Activated CD8-positive, alpha-beta T cell treated with anti-CD3 and anti-CD28 coated beads, Interleukin-2, amount 10 ng/mL, durations not matched to agents 7 days and 5 days (primary cell): ENCODE data around the gene VPS52. TPM values are rescaled to one million over a fixed set of nuclear protein-coding genes. Genes with fewer than 3 reads are reported as not detected.
"Not testable (repeated sequence)": the region's sequence is repeated elsewhere in the genome, so short reads cannot be mapped to it uniquely, and the experiment has no call there.

Experiments used
- ATAC-seq: fragments of 150-1000 bp; cut with Tn5 transposase; one replicate; pipeline ENCODE4 v1.10.0; 2021; ENCODE audit warnings: moderate library complexity
- CTCF ChIA-PET: fragments of 350-600 bp; sonication (Branson Sonifier 250); formaldehyde crosslinking; loops from one replicate; lab custom pipeline; 2021; ENCODE audit warnings: antibody characterized with exemption; lab: Charles Lee
- POLR2A ChIA-PET: fragments of 350-600 bp; sonication (Branson Sonifier 250); formaldehyde crosslinking; loops from one replicate; lab custom pipeline; 2021; ENCODE audit warnings: antibody characterized with exemption; lab: Charles Lee
- DNase-seq: peaks from one replicate; pipeline ENCODE4 v3.0.0-alpha.2; 2020
- H3K27ac Mint-ChIP-seq: one replicate; pipeline ENCODE4 v1.8.0; 2021; ENCODE audit warnings: mild to moderate bottlenecking, mixed read lengths
- H3K27me3 Mint-ChIP-seq: one replicate; pipeline ENCODE4 v1.8.0; 2021; ENCODE audit warnings: low read depth, mixed read lengths
- H3K36me3 Mint-ChIP-seq: one replicate; pipeline ENCODE4 v1.8.0; 2021; ENCODE audit warnings: low read depth, mixed read lengths
- H3K4me1 Mint-ChIP-seq: one replicate; pipeline ENCODE4 v1.8.0; 2021; ENCODE audit warnings: low read depth, mixed read lengths
- H3K4me3 Mint-ChIP-seq: one replicate; pipeline ENCODE4 v1.8.0; 2021; ENCODE audit warnings: mild to moderate bottlenecking, mixed read lengths
- H3K9me3 Mint-ChIP-seq: one replicate; pipeline ENCODE4 v1.8.0; 2022; ENCODE audit warnings: mixed read lengths; ENCODE audit not compliant: insufficient read depth
- total RNA-seq, 2 experiments: library from RNA; stranded (reverse); gene quantifications; one replicate each; pipeline ENCODE4 v1.2.3, GENCODE V29; 2021

The VPS52 gene
- total RNA-seq, 2 experiments from 2014 or later, result 59.3 to 59.5 TPM

- Mint-ChIP-seq H3K9me3 (no peaks in the 10 kb centered on the region), H3K4me3 (peak overlapping the region; percentile 99), H3K4me1 (peaks cover 54% of the 10 kb centered on the region), H3K27me3 (no peaks in the 10 kb centered on the region), H3K27ac (peak overlapping the region; percentile 100), H3K36me3 (peaks cover 66% of the 10 kb centered on the region)
- ChIA-PET CTCF (interaction anchor here (0.9 to 2.2 kb wide), 10 partner anchors 17 to 288 kb away, joined by 3 to 8 read pairs (median 4); partner anchors contain the start of genes PFDN6, RGL2 and WDR46), POLR2A (interaction anchor here (0.7 to 3.5 kb wide), 26 partner anchors 10 to 427 kb away, joined by 3 to 36 read pairs (median 5); partner anchors contain the start of genes CUTA, HSD17B8, ITPR3 and PFDN6)
- ATAC-seq, result peak; percentile 19
- no peak for DNase-seq
Measured at GRCh38 chr6:33272275-33273128, 826 bp upstream of the VPS52 start.

GRCh38 chr6:33271117-33271467, 584 bp downstream of the VPS52 start:
- ATAC-seq, result no peak
- Mint-ChIP-seq H3K27ac (peak overlapping the region; percentile 100), H3K4me1 (peaks cover 46% of the 10 kb centered on the region), H3K4me3 (peak overlapping the region; percentile 99), H3K36me3 (peaks cover 68% of the 10 kb centered on the region), H3K27me3 (no peaks in the 10 kb centered on the region), H3K9me3 (no peaks in the 10 kb centered on the region)
- no peak for DNase-seq
- CTCF ChIA-PET, result interaction anchor here (0.7 to 2.2 kb wide), 15 partner anchors 10 to 315 kb away, joined by 3 to 8 read pairs (median 3); partner anchors contain the start of gene RGL2
- POLR2A ChIA-PET, result interaction anchor here (0.8 to 3.5 kb wide), 23 partner anchors 9 to 612 kb away, joined by 3 to 36 read pairs (median 5); partner anchors contain the start of genes CUTA, HLA-DMA, ITPR3 and PFDN6

- H3K4me1 Mint-ChIP-seq, result peaks cover 4% of the 10 kb centered on the region
- no peaks in the 10 kb centered on the region for H3K9me3 Mint-ChIP-seq
- DNase-seq (no peak), ATAC-seq (no peak)
- no peak overlapping the region for H3K4me3 Mint-ChIP-seq
- no peak overlapping the region for H3K27ac Mint-ChIP-seq
- ChIA-PET CTCF (no interaction called here), POLR2A (no interaction called here)
- H3K27me3 Mint-ChIP-seq, result no peaks in the 10 kb centered on the region
- H3K36me3 Mint-ChIP-seq, result peaks cover 64% of the 10 kb centered on the region
Measured at GRCh38 chr6:33264015-33264414, 7.7 kb downstream of the VPS52 start.

GRCh38 chr6:33262490-33262889, 9.2 kb downstream of the VPS52 start:
- CTCF ChIA-PET, result interaction anchor here (1.0 to 3.7 kb wide), 3 partner anchors 10 to 15 kb away, joined by 3 to 17 read pairs (median 3); no protein-coding TSS in a partner anchor
- DNase-seq, H3K27me3 Mint-ChIP-seq, ATAC-seq, H3K4me1 Mint-ChIP-seq, H3K9me3 Mint-ChIP-seq, H3K4me3 Mint-ChIP-seq: not testable (repeated sequence)
- H3K36me3 Mint-ChIP-seq, result peaks cover 60% of the 10 kb centered on the region
- POLR2A ChIA-PET, result interaction anchor here (2.2 kb wide), 1 partner anchor 9 kb away, joined by 10 read pairs; the partner anchor contains the start of genes RPS18 and VPS52
- H3K27ac Mint-ChIP-seq, result peak overlapping the region; percentile 46

GRCh38 chr6:33259032-33259431, 12.6 kb downstream of the VPS52 start:
- Mint-ChIP-seq H3K4me3 (no peak overlapping the region), H3K4me1 (peaks cover 3% of the 10 kb centered on the region), H3K27ac (no peak overlapping the region), H3K36me3 (peaks cover 45% of the 10 kb centered on the region), H3K9me3 (no peaks in the 10 kb centered on the region), H3K27me3 (no peaks in the 10 kb centered on the region)
- ATAC-seq, result no peak
- DNase-seq, result no peak
- ChIA-PET POLR2A (interaction anchor here (0.6 kb wide), 1 partner anchor 158 kb away, joined by 3 read pairs; no protein-coding TSS in a partner anchor), CTCF (interaction anchor here (2.5 kb wide), 1 partner anchor 10 kb away, joined by 14 read pairs; no protein-coding TSS in a partner anchor)

GRCh38 chr6:33254591-33254990, 17.1 kb downstream of the VPS52 start:
- no peaks in the 10 kb centered on the region for H3K9me3 Mint-ChIP-seq
- ChIA-PET CTCF (interaction anchor here (0.6 to 1.4 kb wide), 8 partner anchors 15 to 130 kb away, joined by 3 to 5 read pairs (median 3); partner anchors contain the start of gene RING1), POLR2A (interaction anchor here (0.6 to 0.7 kb wide), 2 partner anchors 17 to 22 kb away, joined by 3 to 4 read pairs; partner anchors contain the start of genes B3GALT4, RPS18 and VPS52)
- no peak overlapping the region for H3K4me3 Mint-ChIP-seq
- H3K27me3 Mint-ChIP-seq, result no peaks in the 10 kb centered on the region
- peaks cover 25% of the 10 kb centered on the region for H3K4me1 Mint-ChIP-seq
- H3K36me3 Mint-ChIP-seq, result peaks cover 46% of the 10 kb centered on the region
- DNase-seq (no peak), ATAC-seq (no peak)
- no peak overlapping the region for H3K27ac Mint-ChIP-seq

- H3K9me3 Mint-ChIP-seq, result no peaks in the 10 kb centered on the region
- no peak for DNase-seq
- POLR2A ChIA-PET, result no interaction called here
- no peak for ATAC-seq
- H3K36me3 Mint-ChIP-seq, result peaks cover 37% of the 10 kb centered on the region
- CTCF ChIA-PET, result interaction anchor here (1.0 kb wide), 1 partner anchor 10 kb away, joined by 3 read pairs; no protein-coding TSS in a partner anchor
- H3K4me1 Mint-ChIP-seq, result peaks cover 37% of the 10 kb centered on the region
- H3K27me3 Mint-ChIP-seq, result no peaks in the 10 kb centered on the region
- H3K27ac Mint-ChIP-seq, result no peak overlapping the region
- no peak overlapping the region for H3K4me3 Mint-ChIP-seq
Measured at GRCh38 chr6:33252759-33253158, 18.9 kb downstream of the VPS52 start.

- DNase-seq (no peak), ATAC-seq (no peak)
- H3K9me3 Mint-ChIP-seq, result no peaks in the 10 kb centered on the region
- peaks cover 36% of the 10 kb centered on the region for H3K36me3 Mint-ChIP-seq
- ChIA-PET CTCF (interaction anchor here (0.9 to 6.4 kb wide), 6 partner anchors 12 to 124 kb away, joined by 3 to 135 read pairs (median 12); partner anchors contain the start of genes RING1, RXRB and SLC39A7), POLR2A (no interaction called here)
- peaks cover 3% of the 10 kb centered on the region for H3K27me3 Mint-ChIP-seq
- peak overlapping the region; percentile 21 for H3K27ac Mint-ChIP-seq
- H3K4me3 Mint-ChIP-seq, result no peak overlapping the region
- H3K4me1 Mint-ChIP-seq, result peaks cover 37% of the 10 kb centered on the region
Measured at GRCh38 chr6:33251395-33252012, 20.2 kb downstream of the VPS52 start.

- peaks cover 3% of the 10 kb centered on the region for H3K27me3 Mint-ChIP-seq
- peaks cover 33% of the 10 kb centered on the region for H3K36me3 Mint-ChIP-seq
- POLR2A ChIA-PET, result interaction anchor here (0.6 to 0.9 kb wide), 2 partner anchors 21 to 27 kb away, joined by 5 to 6 read pairs; partner anchors contain the start of genes B3GALT4, RPS18 and VPS52
- H3K4me1 Mint-ChIP-seq, result peaks cover 37% of the 10 kb centered on the region
- CTCF ChIA-PET, result interaction anchor here (1.4 to 6.4 kb wide), 8 partner anchors 21 to 131 kb away, joined by 3 to 135 read pairs (median 18); partner anchors contain the start of genes B3GALT4, PFDN6, RING1 and RPS18
- H3K27ac Mint-ChIP-seq, result peak overlapping the region; percentile 92
- DNase-seq, result no peak
- no peaks in the 10 kb centered on the region for H3K9me3 Mint-ChIP-seq
- H3K4me3 Mint-ChIP-seq, result peak overlapping the region; percentile 88
- no peak for ATAC-seq
Measured at GRCh38 chr6:33250731-33251130, 20.9 kb downstream of the VPS52 start.

GRCh38 chr6:33249732-33250630, 21.7 kb downstream of the VPS52 start:
- Mint-ChIP-seq H3K36me3 (peaks cover 31% of the 10 kb centered on the region), H3K27ac (peak overlapping the region; percentile 92), H3K9me3 (no peaks in the 10 kb centered on the region), H3K27me3 (peaks cover 3% of the 10 kb centered on the region), H3K4me3 (peak overlapping the region; percentile 88), H3K4me1 (peaks cover 37% of the 10 kb centered on the region)
- ChIA-PET POLR2A (interaction anchor here (0.6 to 2.7 kb wide), 16 partner anchors 21 to 461 kb away, joined by 3 to 30 read pairs (median 4); partner anchors contain the start of genes B3GALT4, HSD17B8, RPS18 and VPS52), CTCF (interaction anchor here (0.7 to 6.4 kb wide), 29 partner anchors 8 to 381 kb away, joined by 3 to 135 read pairs (median 9); partner anchors contain the start of genes B3GALT4, HLA-DPA1, HSD17B8 and PFDN6)
- DNase-seq (no peak), ATAC-seq (no peak)
